ENCODE data around the gene FDXR. TPM values are rescaled to one million over a fixed set of nuclear protein-coding genes. Genes with fewer than 3 reads are reported as not detected.

The FDXR gene
- total and polyA plus RNA-seq, 4 donors: 3.9 to 10.1 (median 4.6) TPM

DNA sequence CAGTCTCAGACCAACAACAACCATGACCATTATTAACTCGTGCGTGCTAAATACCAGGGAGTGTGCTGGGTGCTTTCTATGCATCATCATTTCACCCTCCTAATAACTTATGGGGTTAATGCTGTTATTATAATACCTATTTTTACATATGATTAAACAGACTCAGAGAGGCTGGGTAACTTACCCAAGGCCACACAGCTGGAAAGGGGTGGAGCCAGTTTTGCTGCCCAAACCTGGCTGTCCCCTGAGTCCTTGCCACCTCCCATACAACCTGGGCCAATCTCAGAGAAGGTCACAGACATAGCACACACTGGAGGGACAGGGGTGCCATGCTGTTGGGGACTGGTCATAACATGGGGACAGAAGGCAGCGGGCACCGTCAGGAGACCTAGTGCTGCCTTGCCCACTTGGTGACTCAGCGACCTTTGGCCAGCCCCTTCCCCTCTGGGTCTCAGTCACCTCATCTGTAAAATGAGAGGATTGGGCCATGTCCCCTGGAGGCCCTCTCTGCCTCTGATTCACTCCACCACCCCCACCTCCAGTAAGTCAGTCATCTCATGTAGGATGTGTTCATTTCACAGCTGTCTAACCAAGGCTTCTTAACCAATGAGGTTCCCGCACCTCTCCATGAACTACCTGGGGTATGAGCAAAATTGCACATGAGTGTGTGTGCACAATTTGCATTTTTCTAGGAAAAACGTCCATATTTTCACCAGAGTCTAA is 32.1 kb upstream of the FDXR start:
- no peak overlapping the region for H3K4me3 ChIP-seq (ENCODE audit: low read depth in 1 of 3, low read length in 3 of 3)
- no peaks in the 10 kb centered on the region for H3K9me3 ChIP-seq (ENCODE audit: control insufficient read depth in 4 of 4, low read length in 3 of 4)
- peaks cover 0 to 3% (median under 1%) of the 10 kb centered on the region in 4 donors for H3K27me3 ChIP-seq (ENCODE audit: control insufficient read depth in 4 of 4, insufficient read depth in 4 of 4, low read length in 3 of 4)
- no peak for DNase-seq (ENCODE audit: low spot score)
- H3K4me1 ChIP-seq (ENCODE audit: control insufficient read depth in 4 of 4, insufficient read depth in 4 of 4, low read length in 3 of 4): no peaks in the 10 kb centered on the region
- WGBS: 77% methylated on average over 7 of the region's 7 CpGs
- no peak for TF ChIP-seq SP1 (IDR thresholded peaks at IDR 0.05)
- TF ChIP-seq YY1 (IDR thresholded peaks at IDR 0.05): no peak
- TF ChIP-seq NR2F2 (IDR thresholded peaks at IDR 0.05): no peak
- TF ChIP-seq, protein P1, sequence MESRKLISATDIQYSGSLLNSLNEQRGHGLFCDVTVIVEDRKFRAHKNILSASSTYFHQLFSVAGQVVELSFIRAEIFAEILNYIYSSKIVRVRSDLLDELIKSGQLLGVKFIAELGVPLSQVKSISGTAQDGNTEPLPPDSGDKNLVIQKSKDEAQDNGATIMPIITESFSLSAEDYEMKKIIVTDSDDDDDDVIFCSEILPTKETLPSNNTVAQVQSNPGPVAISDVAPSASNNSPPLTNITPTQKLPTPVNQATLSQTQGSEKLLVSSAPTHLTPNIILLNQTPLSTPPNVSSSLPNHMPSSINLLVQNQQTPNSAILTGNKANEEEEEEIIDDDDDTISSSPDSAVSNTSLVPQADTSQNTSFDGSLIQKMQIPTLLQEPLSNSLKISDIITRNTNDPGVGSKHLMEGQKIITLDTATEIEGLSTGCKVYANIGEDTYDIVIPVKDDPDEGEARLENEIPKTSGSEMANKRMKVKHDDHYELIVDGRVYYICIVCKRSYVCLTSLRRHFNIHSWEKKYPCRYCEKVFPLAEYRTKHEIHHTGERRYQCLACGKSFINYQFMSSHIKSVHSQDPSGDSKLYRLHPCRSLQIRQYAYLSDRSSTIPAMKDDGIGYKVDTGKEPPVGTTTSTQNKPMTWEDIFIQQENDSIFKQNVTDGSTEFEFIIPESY (IDR thresholded peaks at IDR 0.05): no peak
- TF ChIP-seq EGR1 (IDR thresholded peaks at IDR 0.05; ENCODE audit: low read depth in 2 of 2): no peak
- TF ChIP-seq, protein P2, sequence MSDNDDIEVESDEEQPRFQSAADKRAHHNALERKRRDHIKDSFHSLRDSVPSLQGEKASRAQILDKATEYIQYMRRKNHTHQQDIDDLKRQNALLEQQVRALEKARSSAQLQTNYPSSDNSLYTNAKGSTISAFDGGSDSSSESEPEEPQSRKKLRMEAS (IDR thresholded peaks at IDR 0.05): no peak
- TF ChIP-seq GABPA (IDR thresholded peaks at IDR 0.05 in 1 of 2, conservative IDR thresholded peaks at IDR 0.05 in 1 of 2): no peak
- TF ChIP-seq, protein P3, sequence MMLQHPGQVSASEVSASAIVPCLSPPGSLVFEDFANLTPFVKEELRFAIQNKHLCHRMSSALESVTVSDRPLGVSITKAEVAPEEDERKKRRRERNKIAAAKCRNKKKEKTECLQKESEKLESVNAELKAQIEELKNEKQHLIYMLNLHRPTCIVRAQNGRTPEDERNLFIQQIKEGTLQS (IDR thresholded peaks at IDR 0.05): no peak
- TF ChIP-seq HNF4G (IDR thresholded peaks at IDR 0.05): no peak
- no peak for TF ChIP-seq FOXA1 (IDR thresholded peaks at IDR 0.05)
- TF ChIP-seq, protein P4, sequence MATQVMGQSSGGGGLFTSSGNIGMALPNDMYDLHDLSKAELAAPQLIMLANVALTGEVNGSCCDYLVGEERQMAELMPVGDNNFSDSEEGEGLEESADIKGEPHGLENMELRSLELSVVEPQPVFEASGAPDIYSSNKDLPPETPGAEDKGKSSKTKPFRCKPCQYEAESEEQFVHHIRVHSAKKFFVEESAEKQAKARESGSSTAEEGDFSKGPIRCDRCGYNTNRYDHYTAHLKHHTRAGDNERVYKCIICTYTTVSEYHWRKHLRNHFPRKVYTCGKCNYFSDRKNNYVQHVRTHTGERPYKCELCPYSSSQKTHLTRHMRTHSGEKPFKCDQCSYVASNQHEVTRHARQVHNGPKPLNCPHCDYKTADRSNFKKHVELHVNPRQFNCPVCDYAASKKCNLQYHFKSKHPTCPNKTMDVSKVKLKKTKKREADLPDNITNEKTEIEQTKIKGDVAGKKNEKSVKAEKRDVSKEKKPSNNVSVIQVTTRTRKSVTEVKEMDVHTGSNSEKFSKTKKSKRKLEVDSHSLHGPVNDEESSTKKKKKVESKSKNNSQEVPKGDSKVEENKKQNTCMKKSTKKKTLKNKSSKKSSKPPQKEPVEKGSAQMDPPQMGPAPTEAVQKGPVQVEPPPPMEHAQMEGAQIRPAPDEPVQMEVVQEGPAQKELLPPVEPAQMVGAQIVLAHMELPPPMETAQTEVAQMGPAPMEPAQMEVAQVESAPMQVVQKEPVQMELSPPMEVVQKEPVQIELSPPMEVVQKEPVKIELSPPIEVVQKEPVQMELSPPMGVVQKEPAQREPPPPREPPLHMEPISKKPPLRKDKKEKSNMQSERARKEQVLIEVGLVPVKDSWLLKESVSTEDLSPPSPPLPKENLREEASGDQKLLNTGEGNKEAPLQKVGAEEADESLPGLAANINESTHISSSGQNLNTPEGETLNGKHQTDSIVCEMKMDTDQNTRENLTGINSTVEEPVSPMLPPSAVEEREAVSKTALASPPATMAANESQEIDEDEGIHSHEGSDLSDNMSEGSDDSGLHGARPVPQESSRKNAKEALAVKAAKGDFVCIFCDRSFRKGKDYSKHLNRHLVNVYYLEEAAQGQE (IDR thresholded peaks at IDR 0.05): no peak
- no peak for TF ChIP-seq TAF1 (conservative IDR thresholded peaks at IDR 0.05)
- TF ChIP-seq, protein P5, sequence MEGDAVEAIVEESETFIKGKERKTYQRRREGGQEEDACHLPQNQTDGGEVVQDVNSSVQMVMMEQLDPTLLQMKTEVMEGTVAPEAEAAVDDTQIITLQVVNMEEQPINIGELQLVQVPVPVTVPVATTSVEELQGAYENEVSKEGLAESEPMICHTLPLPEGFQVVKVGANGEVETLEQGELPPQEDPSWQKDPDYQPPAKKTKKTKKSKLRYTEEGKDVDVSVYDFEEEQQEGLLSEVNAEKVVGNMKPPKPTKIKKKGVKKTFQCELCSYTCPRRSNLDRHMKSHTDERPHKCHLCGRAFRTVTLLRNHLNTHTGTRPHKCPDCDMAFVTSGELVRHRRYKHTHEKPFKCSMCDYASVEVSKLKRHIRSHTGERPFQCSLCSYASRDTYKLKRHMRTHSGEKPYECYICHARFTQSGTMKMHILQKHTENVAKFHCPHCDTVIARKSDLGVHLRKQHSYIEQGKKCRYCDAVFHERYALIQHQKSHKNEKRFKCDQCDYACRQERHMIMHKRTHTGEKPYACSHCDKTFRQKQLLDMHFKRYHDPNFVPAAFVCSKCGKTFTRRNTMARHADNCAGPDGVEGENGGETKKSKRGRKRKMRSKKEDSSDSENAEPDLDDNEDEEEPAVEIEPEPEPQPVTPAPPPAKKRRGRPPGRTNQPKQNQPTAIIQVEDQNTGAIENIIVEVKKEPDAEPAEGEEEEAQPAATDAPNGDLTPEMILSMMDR (IDR thresholded peaks at IDR 0.05; ENCODE audit: low read depth, low read length, missing input control): no peak
- no peak for TF ChIP-seq RAD21 (IDR thresholded peaks at IDR 0.05)
- TF ChIP-seq JUND (IDR thresholded peaks at IDR 0.05): no peak
- TF ChIP-seq RXRA (IDR thresholded peaks at IDR 0.05): no peak
- TF ChIP-seq HNF4A (conservative IDR thresholded peaks at IDR 0.05): no peak
- TF ChIP-seq FOXA2 (IDR thresholded peaks at IDR 0.05): no peak
- no peak overlapping the region for H3K27ac ChIP-seq (ENCODE audit: low read depth in 1 of 2, low read length in 2 of 2)
- no peaks in the 10 kb centered on the region for H3K36me3 ChIP-seq (ENCODE audit: control insufficient read depth in 4 of 4, insufficient read depth in 3 of 4, low read depth in 1 of 4, low read length in 3 of 4)
- no peak overlapping the region for H3K9ac ChIP-seq (ENCODE audit: low read depth in 1 of 2, low read length in 2 of 2)

Measured in liver (tissue), 9 donors.